Neural progenitor cell (in vitro differentiated cells): Measurements from ENCODE around the gene NPRL2. TPM values are rescaled to one million over a fixed set of nuclear protein-coding genes. Genes with fewer than 3 reads are reported as not detected.

ENCODE experiments used
- DNase-seq: peaks from one replicate; pipeline ENCODE4 v3.0.0-alpha.2; 2016; ENCODE audit warnings: low spot score
- H2AFZ ChIP-seq: fragments of 200-600 bp; sonication (generic); replicated peaks from 2 replicates; pipeline ENCODE4 v1.6.1; 2016; ENCODE audit warnings: antibody characterized with exemption
- H3F3A ChIP-seq: fragments of 200-600 bp; sonication (generic); 2 replicates; pipeline ENCODE4 v1.6.1; 2016; ENCODE audit warnings: antibody characterized with exemption, low read depth
- H3K27ac ChIP-seq: fragments of 200-600 bp; sonication (generic); 2 replicates; pipeline ENCODE4 v1.5.1; 2016; ENCODE audit warnings: mild to moderate bottlenecking
- H3K27me3 ChIP-seq: fragments of 200-600 bp; sonication (generic); 2 replicates; pipeline ENCODE4 v1.6.1; 2016; ENCODE audit warnings: mild to moderate bottlenecking, moderate library complexity
- H3K36me3 ChIP-seq: fragments of 200-600 bp; sonication (generic); 2 replicates; pipeline ENCODE4 v1.5.1; 2016
- H3K4me1 ChIP-seq: fragments of 200-600 bp; sonication (generic); 2 replicates; pipeline ENCODE4 v1.6.1; 2016; ENCODE audit warnings: mixed run types
- H3K4me2 ChIP-seq: fragments of 200-600 bp; sonication (generic); 2 replicates; pipeline ENCODE4 v1.6.1; 2016
- H3K4me3 ChIP-seq: fragments of 200-600 bp; sonication (generic); 2 replicates; pipeline ENCODE4 v1.5.1; 2016
- H3K79me2 ChIP-seq: fragments of 200-600 bp; sonication (generic); 2 replicates; pipeline ENCODE4 v1.6.1; 2016; ENCODE audit warnings: low read depth
- H3K9ac ChIP-seq: fragments of 200-600 bp; sonication (generic); 2 replicates; pipeline ENCODE4 v1.6.1; 2016
- H3K9me3 ChIP-seq: fragments of 200-600 bp; sonication (generic); 2 replicates; pipeline ENCODE4 v1.5.1; 2016; ENCODE audit warnings: low read depth
- H4K20me1 ChIP-seq: fragments of 200-600 bp; sonication (generic); 2 replicates; pipeline ENCODE4 v1.6.1; 2016; ENCODE audit warnings: low read depth
- H3K27ac Mint-ChIP-seq: 3 replicates; pipeline ENCODE4 v1.8.0; 2021; ENCODE audit warnings: mixed read lengths
- H3K27me3 Mint-ChIP-seq: 2 replicates; pipeline ENCODE4 v1.8.0; 2022; ENCODE audit warnings: low read depth, mild to moderate bottlenecking, inconsistent platforms, moderate library complexity, mixed read lengths; ENCODE audit not compliant: insufficient read depth
- H3K36me3 Mint-ChIP-seq: 3 replicates; pipeline ENCODE4 v1.8.0; 2021; ENCODE audit warnings: mixed read lengths
- H3K4me1 Mint-ChIP-seq: 3 replicates; pipeline ENCODE4 v1.8.0; 2021; ENCODE audit warnings: mixed read lengths
- H3K4me3 Mint-ChIP-seq: 3 replicates; pipeline ENCODE4 v1.8.0; 2021; ENCODE audit warnings: mild to moderate bottlenecking, moderate library complexity, mixed read lengths
- H3K9me3 Mint-ChIP-seq: 3 replicates; pipeline ENCODE4 v1.8.0; 2020; ENCODE audit warnings: mixed read lengths
- CTCF ChIP-seq: fragments of 200-600 bp; sonication (generic); IDR thresholded peaks from 2 replicates; pipeline ENCODE4 v1.5.1; 2017; ENCODE audit warnings: antibody characterized with exemption, mild to moderate bottlenecking
- EZH2 ChIP-seq: fragments of 200-600 bp; sonication (generic); IDR thresholded peaks from 2 replicates; pipeline ENCODE4 v1.6.1; 2017; ENCODE audit warnings: antibody characterized with exemption, mild to moderate bottlenecking, moderate library complexity
- EZH2phosphoT487 ChIP-seq: fragments of 200-600 bp; sonication (generic); IDR thresholded peaks from 2 replicates; pipeline ENCODE4 v1.6.1; 2017; ENCODE audit warnings: antibody characterized with exemption
- total RNA-seq: library from RNA; depleted of rRNA; stranded (reverse); fragments of >200 nt; gene quantifications from 2 replicates; pipeline ENCODE4 v1.2.3, GENCODE V29; 2015; ENCODE audit warnings: low replicate concordance

The NPRL2 gene
- total RNA-seq, 1 donor from 2014 or later, result 15.5 TPM

DNA sequence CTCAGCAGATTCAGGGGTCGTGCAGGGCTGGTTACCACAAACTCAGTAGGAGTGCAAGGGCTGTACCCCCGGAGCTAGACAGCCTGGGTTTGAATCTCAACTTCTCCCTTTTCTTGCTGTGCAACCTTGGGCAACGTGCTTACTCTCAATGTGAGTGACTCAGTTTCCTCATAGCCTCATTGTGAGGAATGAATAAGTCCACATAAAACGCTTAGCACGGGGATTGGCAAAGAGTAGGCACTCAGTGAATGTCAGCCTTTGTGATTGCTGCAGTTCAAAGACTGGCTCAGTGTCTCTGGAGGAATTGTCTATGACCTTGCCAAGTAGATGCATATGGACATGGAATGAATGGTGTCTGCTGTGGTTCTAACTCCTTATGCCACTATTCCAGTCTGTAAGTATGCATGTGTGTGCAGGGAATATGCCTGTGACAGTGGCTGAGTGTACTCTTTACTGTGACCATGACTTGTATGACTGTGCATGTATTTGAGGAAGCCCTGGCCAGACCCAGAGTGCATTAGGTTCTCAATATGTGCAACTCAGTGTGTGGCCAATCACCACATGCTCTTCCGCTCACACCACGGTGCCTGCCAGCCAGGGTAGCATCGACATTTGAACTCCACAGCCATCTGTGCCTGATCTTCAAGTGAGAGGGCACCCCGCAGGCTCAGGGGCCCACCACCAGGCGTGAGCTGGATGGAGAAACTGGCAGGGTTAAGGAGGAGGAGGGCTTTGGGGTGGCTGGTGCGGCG, 50.5 kb downstream of the NPRL2 start:
- peak overlapping the region; percentile 91 for H3K4me3 ChIP-seq
- no peaks in the 10 kb centered on the region for H3K79me2 ChIP-seq
- no peaks in the 10 kb centered on the region for H3K9me3 ChIP-seq
- H3K9ac ChIP-seq, result no peak overlapping the region
- peak overlapping the region; percentile 85 for H3K4me2 ChIP-seq
- peak overlapping the region; percentile 75 for H2AFZ ChIP-seq
- peaks cover 13% of the 10 kb centered on the region for H3K4me1 ChIP-seq
- H3K27me3 Mint-ChIP-seq, result peaks cover 12% of the 10 kb centered on the region
- H3K9me3 Mint-ChIP-seq, result peaks cover 4% of the 10 kb centered on the region
- TF ChIP-seq EZH2phosphoT487 (no peak), EZH2 (no peak), CTCF (no peak)
- peaks cover 25% of the 10 kb centered on the region for H3K4me1 Mint-ChIP-seq
- peaks cover 5% of the 10 kb centered on the region for H3K36me3 Mint-ChIP-seq
- no peaks in the 10 kb centered on the region for H3K36me3 ChIP-seq
- DNase-seq, result no peak
- no peak overlapping the region for H3K27ac ChIP-seq
- peaks cover 6% of the 10 kb centered on the region for H4K20me1 ChIP-seq
- H3K27me3 ChIP-seq, result no peaks in the 10 kb centered on the region
- peaks cover 5% of the 10 kb centered on the region for H3F3A ChIP-seq
- peak overlapping the region; percentile 76 for H3K27ac Mint-ChIP-seq
- peak overlapping the region; percentile 96 for H3K4me3 Mint-ChIP-seq

DNA sequence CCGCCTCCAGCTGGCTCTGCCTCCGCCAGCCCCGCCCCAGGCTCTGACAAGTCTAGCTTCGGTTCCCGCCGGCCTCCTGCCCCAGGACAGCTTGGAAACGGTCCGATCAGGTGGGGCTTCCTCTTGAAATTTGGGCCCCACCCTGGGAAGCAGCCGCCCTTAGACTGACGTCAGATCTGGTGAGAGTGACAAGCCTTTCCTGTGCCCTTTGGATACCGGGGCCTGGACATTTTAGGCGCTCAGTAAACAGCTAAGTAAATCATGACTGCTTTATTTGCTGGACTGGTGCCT, 51.0 kb downstream of the NPRL2 start:
- peaks cover 5% of the 10 kb centered on the region for H3F3A ChIP-seq
- H3K9me3 ChIP-seq, result no peaks in the 10 kb centered on the region
- Mint-ChIP-seq H3K9me3 (no peaks in the 10 kb centered on the region), H3K4me1 (peaks cover 25% of the 10 kb centered on the region), H3K27ac (no peak overlapping the region), H3K4me3 (peak overlapping the region; percentile 96), H3K27me3 (peaks cover 8% of the 10 kb centered on the region), H3K36me3 (peaks cover 1% of the 10 kb centered on the region)
- TF ChIP-seq EZH2, result no peak
- TF ChIP-seq CTCF, result no peak
- H3K4me3 ChIP-seq, result peak overlapping the region; percentile 91
- no peaks in the 10 kb centered on the region for H3K36me3 ChIP-seq
- H3K79me2 ChIP-seq, result no peaks in the 10 kb centered on the region
- peak overlapping the region; percentile 75 for H2AFZ ChIP-seq
- H3K4me1 ChIP-seq, result peaks cover 13% of the 10 kb centered on the region
- H3K4me2 ChIP-seq, result peak overlapping the region; percentile 85
- peaks cover 6% of the 10 kb centered on the region for H4K20me1 ChIP-seq
- H3K27me3 ChIP-seq, result no peaks in the 10 kb centered on the region
- H3K27ac ChIP-seq, result no peak overlapping the region
- DNase-seq, result no peak
- no peak overlapping the region for H3K9ac ChIP-seq

- H2AFZ ChIP-seq, result peak within 1 kb of the TSS; percentile 75
- no peaks in the 10 kb centered on the region for H3K79me2 ChIP-seq
- Mint-ChIP-seq H3K4me1 (peaks cover 25% of the 10 kb centered on the region), H3K4me3 (peak within 1 kb of the TSS; percentile 96), H3K27ac (peak within 1 kb of the TSS; percentile 91), H3K9me3 (no peaks in the 10 kb centered on the region), H3K27me3 (peaks cover 7% of the 10 kb centered on the region), H3K36me3 (peaks cover 1% of the 10 kb centered on the region)
- H3K4me3 ChIP-seq, result peak within 1 kb of the TSS; percentile 91
- peak within 1 kb of the TSS; percentile 99 for H3K4me2 ChIP-seq
- no peaks in the 10 kb centered on the region for H3K9me3 ChIP-seq
- no peaks in the 10 kb centered on the region for H3K36me3 ChIP-seq
- H3K4me1 ChIP-seq, result peaks cover 13% of the 10 kb centered on the region
- TF ChIP-seq CTCF (peak; percentile 22), EZH2phosphoT487 (no peak), EZH2 (no peak)
- H3K27ac ChIP-seq, result no peak within 1 kb of the TSS
- peak within 1 kb of the TSS; percentile 45 for H3K9ac ChIP-seq
- H4K20me1 ChIP-seq, result peaks cover 6% of the 10 kb centered on the region
- no peaks in the 10 kb centered on the region for H3K27me3 ChIP-seq
- peaks cover 5% of the 10 kb centered on the region for H3F3A ChIP-seq
- DNase-seq, result peak; percentile 99
These were observed 51.5 kb downstream of the NPRL2 start, which contains the start of the genes HYAL3 and NAA80 for GRCh38 chr3:50298836-50299637. Gene HYAL3 (minus strand): TSS chr3:50299405. CDS start chr3:50295602, 3,803 bp downstream. Gene NAA80 (minus strand): TSS chr3:50299405. CDS start chr3:50297463, 1,942 bp downstream.
